ENCODE measurements around the gene BOC.

Gene BOC

DNA sequence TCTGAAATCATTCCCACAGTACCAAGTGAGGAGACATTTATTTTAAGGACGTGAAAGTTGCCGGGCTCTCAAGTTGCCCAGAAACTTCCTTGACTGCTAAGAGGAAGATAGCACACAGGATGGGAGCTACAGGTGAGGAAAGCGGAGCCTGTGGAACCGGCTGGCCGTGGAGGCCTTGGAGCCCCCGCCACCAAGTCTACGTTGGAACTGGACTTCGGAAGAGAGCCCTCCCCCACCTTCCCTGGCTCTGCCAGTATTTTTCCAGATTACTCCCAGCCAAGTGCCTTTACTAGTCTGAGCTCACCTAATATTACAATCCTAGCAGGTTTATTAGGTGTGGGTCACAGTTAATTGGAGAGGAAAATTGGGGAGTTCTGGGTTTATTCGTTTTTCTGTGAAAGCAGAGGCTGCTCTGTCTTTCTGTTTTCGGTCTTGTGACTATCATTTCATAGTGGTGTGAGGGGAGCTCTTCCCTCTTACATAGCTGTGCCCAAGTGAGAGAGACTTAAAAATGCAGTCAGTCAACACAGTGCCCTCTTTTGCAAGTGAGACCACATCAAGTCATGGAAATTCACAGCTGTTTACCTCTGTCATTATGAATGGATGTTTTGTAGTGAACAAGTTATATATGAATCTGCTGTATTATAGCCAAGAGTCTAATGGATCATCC lies 6.8 kb downstream of the BOC start:
- peaks cover 57% of the 10 kb centered on the region for H3K36me3 ChIP-seq (ENCODE audit: control insufficient read depth, insufficient read depth, low read length, severe bottlenecking)
- H3K9me3 ChIP-seq (ENCODE audit: control insufficient read depth, low read length): no peaks in the 10 kb centered on the region
- H3K9ac ChIP-seq (ENCODE audit: low read length): no peak overlapping the region
- H3K4me1 ChIP-seq (ENCODE audit: control insufficient read depth, insufficient read depth, low read length): peaks cover 24% of the 10 kb centered on the region
- H3K4me3 ChIP-seq (ENCODE audit: low read length): no peak overlapping the region
- H3K27me3 ChIP-seq (replicated peaks; ENCODE audit: control insufficient read depth, insufficient read depth, low read length): no peaks in the 10 kb centered on the region
- DNase-seq (ENCODE audit: low read depth): no peak

DNA sequence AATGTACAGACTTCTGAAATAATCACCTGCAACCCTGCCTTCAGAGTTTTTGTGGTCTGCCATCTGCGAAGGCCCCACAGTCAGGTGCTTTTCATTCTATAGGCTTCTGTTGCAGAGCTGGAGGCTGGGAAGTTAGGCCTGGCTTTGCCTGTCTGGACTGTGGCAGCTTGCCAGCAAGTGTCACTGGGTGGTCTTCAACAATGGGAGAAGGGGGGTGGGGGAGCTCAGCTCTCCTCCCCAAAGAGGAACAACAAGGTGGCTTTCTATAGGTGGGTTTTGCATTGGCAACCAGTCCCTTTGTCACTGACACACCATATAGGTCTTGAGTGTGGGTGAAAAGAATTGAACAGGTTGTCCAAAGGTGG lies 7.3 kb downstream of the BOC start:
- Histone ChIP-seq H3K27me3 (replicated peaks; ENCODE audit: control insufficient read depth, insufficient read depth, low read length) (no peaks in the 10 kb centered on the region), H3K9ac (ENCODE audit: low read length) (no peak overlapping the region), H3K4me3 (ENCODE audit: low read length) (no peak overlapping the region), H3K9me3 (ENCODE audit: control insufficient read depth, low read length) (no peaks in the 10 kb centered on the region), H3K4me1 (ENCODE audit: control insufficient read depth, insufficient read depth, low read length) (peaks cover 19% of the 10 kb centered on the region), H3K36me3 (ENCODE audit: control insufficient read depth, insufficient read depth, low read length, severe bottlenecking) (peaks cover 61% of the 10 kb centered on the region)
- DNase-seq (ENCODE audit: low read depth): no peak

GRCh38 chr3:113219605-113220300 lies 8.4 kb downstream of the BOC start:
- H3K4me1 ChIP-seq (ENCODE audit: control insufficient read depth, insufficient read depth, low read length): peaks cover 8% of the 10 kb centered on the region
- H3K36me3 ChIP-seq (ENCODE audit: control insufficient read depth, insufficient read depth, low read length, severe bottlenecking): peaks cover 67% of the 10 kb centered on the region
- no peak for DNase-seq (ENCODE audit: low read depth)
- H3K9ac ChIP-seq (ENCODE audit: low read length): no peak overlapping the region
- H3K27me3 ChIP-seq (replicated peaks; ENCODE audit: control insufficient read depth, insufficient read depth, low read length): no peaks in the 10 kb centered on the region
- H3K4me3 ChIP-seq (ENCODE audit: low read length): no peak overlapping the region
- no peaks in the 10 kb centered on the region for H3K9me3 ChIP-seq (ENCODE audit: control insufficient read depth, low read length)

DNA sequence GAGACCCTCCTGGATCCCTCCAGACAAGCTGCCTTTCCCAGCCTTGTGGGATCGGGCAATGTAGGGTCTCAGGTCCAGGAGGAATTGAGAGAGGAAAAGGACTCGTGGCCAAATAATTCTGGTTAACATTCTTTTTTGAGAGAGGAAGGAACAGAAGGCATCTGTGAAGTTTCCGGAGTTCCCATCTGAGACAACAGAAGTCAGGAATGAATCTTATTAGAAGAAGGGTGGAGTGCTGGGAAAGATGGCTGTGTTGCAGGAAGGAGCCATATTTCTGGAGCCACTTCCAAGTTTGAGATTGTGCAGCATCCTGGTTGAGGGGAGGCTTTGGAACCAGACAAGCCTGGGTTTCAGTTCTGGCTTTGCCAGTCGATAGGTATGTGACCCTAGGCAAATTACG lies 9.4 kb downstream of the BOC start:
- Histone ChIP-seq H3K4me3 (ENCODE audit: low read length) (no peak overlapping the region), H3K36me3 (ENCODE audit: control insufficient read depth, insufficient read depth, low read length, severe bottlenecking) (peaks cover 67% of the 10 kb centered on the region), H3K27me3 (replicated peaks; ENCODE audit: control insufficient read depth, insufficient read depth, low read length) (no peaks in the 10 kb centered on the region), H3K9me3 (ENCODE audit: control insufficient read depth, low read length) (no peaks in the 10 kb centered on the region), H3K9ac (ENCODE audit: low read length) (no peak overlapping the region), H3K4me1 (ENCODE audit: control insufficient read depth, insufficient read depth, low read length) (peaks cover under 1% of the 10 kb centered on the region)
- no peak for DNase-seq (ENCODE audit: low read depth)

DNA sequence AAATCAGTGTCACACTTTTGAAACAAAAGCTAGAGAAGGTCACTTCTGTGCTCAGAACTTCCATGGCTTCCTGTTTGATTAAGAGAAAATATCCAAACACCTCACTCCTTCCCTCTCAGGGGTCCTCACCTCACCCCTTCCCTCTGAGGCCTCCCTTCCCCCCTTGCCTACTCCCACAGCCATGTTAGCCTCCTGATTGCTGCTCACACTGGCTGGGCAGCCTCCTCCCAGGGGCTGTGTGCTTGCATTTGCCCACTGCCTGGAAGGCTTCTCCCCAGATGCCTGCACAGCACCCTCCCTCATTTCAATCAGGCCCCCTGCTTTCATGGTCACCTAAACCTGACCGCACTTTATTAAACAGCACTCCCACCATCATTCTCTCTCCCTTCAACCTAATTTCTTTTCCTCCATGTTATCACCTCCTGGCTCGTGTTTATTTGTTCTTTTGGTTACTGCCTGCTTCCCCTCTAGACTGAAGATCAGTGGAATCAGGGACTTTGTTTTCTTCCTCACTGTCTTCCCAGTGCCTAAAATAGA lies 10.4 kb downstream of the BOC start:
- Histone ChIP-seq H3K9me3 (ENCODE audit: control insufficient read depth, low read length) (no peaks in the 10 kb centered on the region), H3K4me1 (ENCODE audit: control insufficient read depth, insufficient read depth, low read length) (no peaks in the 10 kb centered on the region), H3K4me3 (ENCODE audit: low read length) (no peak overlapping the region), H3K27me3 (replicated peaks; ENCODE audit: control insufficient read depth, insufficient read depth, low read length) (no peaks in the 10 kb centered on the region), H3K36me3 (ENCODE audit: control insufficient read depth, insufficient read depth, low read length, severe bottlenecking) (peaks cover 64% of the 10 kb centered on the region), H3K9ac (ENCODE audit: low read length) (no peak overlapping the region)
- no peak for DNase-seq (ENCODE audit: low read depth)

GRCh38 chr3:113222451-113223086 lies 11.2 kb downstream of the BOC start:
- DNase-seq (ENCODE audit: low read depth): no peak
- no peaks in the 10 kb centered on the region for H3K9me3 ChIP-seq (ENCODE audit: control insufficient read depth, low read length)
- no peak overlapping the region for H3K4me3 ChIP-seq (ENCODE audit: low read length)
- no peaks in the 10 kb centered on the region for H3K4me1 ChIP-seq (ENCODE audit: control insufficient read depth, insufficient read depth, low read length)
- H3K27me3 ChIP-seq (replicated peaks; ENCODE audit: control insufficient read depth, insufficient read depth, low read length): no peaks in the 10 kb centered on the region
- H3K36me3 ChIP-seq (ENCODE audit: control insufficient read depth, insufficient read depth, low read length, severe bottlenecking): peaks cover 57% of the 10 kb centered on the region
- no peak overlapping the region for H3K9ac ChIP-seq (ENCODE audit: low read length)

GRCh38 chr3:113223475-113224281 lies 12.3 kb downstream of the BOC start:
- no peak overlapping the region for H3K9ac ChIP-seq (ENCODE audit: low read length)
- no peaks in the 10 kb centered on the region for H3K27me3 ChIP-seq (replicated peaks; ENCODE audit: control insufficient read depth, insufficient read depth, low read length)
- no peaks in the 10 kb centered on the region for H3K4me1 ChIP-seq (ENCODE audit: control insufficient read depth, insufficient read depth, low read length)
- DNase-seq (ENCODE audit: low read depth): no peak
- H3K36me3 ChIP-seq (ENCODE audit: control insufficient read depth, insufficient read depth, low read length, severe bottlenecking): peaks cover 50% of the 10 kb centered on the region
- no peak overlapping the region for H3K4me3 ChIP-seq (ENCODE audit: low read length)
- H3K9me3 ChIP-seq (ENCODE audit: control insufficient read depth, low read length): no peaks in the 10 kb centered on the region

GRCh38 chr3:113225286-113225685 lies 13.9 kb downstream of the BOC start:
- Histone ChIP-seq H3K27me3 (replicated peaks; ENCODE audit: control insufficient read depth, insufficient read depth, low read length) (no peaks in the 10 kb centered on the region), H3K9ac (ENCODE audit: low read length) (no peak overlapping the region), H3K4me3 (ENCODE audit: low read length) (no peak overlapping the region), H3K9me3 (ENCODE audit: control insufficient read depth, low read length) (no peaks in the 10 kb centered on the region), H3K36me3 (ENCODE audit: control insufficient read depth, insufficient read depth, low read length, severe bottlenecking) (peaks cover 45% of the 10 kb centered on the region), H3K4me1 (ENCODE audit: control insufficient read depth, insufficient read depth, low read length) (peaks cover 3% of the 10 kb centered on the region)
- DNase-seq (ENCODE audit: low read depth): no peak

- H3K4me1 ChIP-seq (ENCODE audit: control insufficient read depth, insufficient read depth, low read length): peaks cover 9% of the 10 kb centered on the region
- DNase-seq (ENCODE audit: low read depth): no peak
- H3K4me3 ChIP-seq (ENCODE audit: low read length): no peak overlapping the region
- no peak overlapping the region for H3K9ac ChIP-seq (ENCODE audit: low read length)
- H3K27me3 ChIP-seq (replicated peaks; ENCODE audit: control insufficient read depth, insufficient read depth, low read length): no peaks in the 10 kb centered on the region
- H3K9me3 ChIP-seq (ENCODE audit: control insufficient read depth, low read length): no peaks in the 10 kb centered on the region
- peaks cover 41% of the 10 kb centered on the region for H3K36me3 ChIP-seq (ENCODE audit: control insufficient read depth, insufficient read depth, low read length, severe bottlenecking)
These were observed 15.1 kb downstream of the BOC start for GRCh38 chr3:113226491-113226890.

GRCh38 chr3:113227146-113227545 lies 15.8 kb downstream of the BOC start:
- no peak for DNase-seq (ENCODE audit: low read depth)
- peaks cover 35% of the 10 kb centered on the region for H3K36me3 ChIP-seq (ENCODE audit: control insufficient read depth, insufficient read depth, low read length, severe bottlenecking)
- H3K27me3 ChIP-seq (replicated peaks; ENCODE audit: control insufficient read depth, insufficient read depth, low read length): no peaks in the 10 kb centered on the region
- peaks cover 16% of the 10 kb centered on the region for H3K4me1 ChIP-seq (ENCODE audit: control insufficient read depth, insufficient read depth, low read length)
- no peaks in the 10 kb centered on the region for H3K9me3 ChIP-seq (ENCODE audit: control insufficient read depth, low read length)
- no peak overlapping the region for H3K9ac ChIP-seq (ENCODE audit: low read length)
- H3K4me3 ChIP-seq (ENCODE audit: low read length): no peak overlapping the region
